Mesothelial cell of epicardium (in vitro differentiated cells): ENCODE results near the gene ISY1. TPM values are rescaled to one million over a fixed set of nuclear protein-coding genes. Genes with fewer than 3 reads are reported as not detected.
A peak's percentile ranks its signal among the peaks of the same experiment; 100 is the strongest.
"Not testable (repeated sequence)": the region's sequence is repeated elsewhere in the genome, so short reads cannot be mapped to it uniquely, and the experiment has no call there.

Experiments used
- DNase-seq, 2 experiments: peaks; one replicate each; pipeline ENCODE4 v3.0.0; 2021; ENCODE audit warnings: low spot score in 2 of 2; ENCODE audit not compliant: unreplicated experiment in 2 of 2
- H3K27ac Mint-ChIP-seq: 2 replicates; pipeline ENCODE4 v1.8.0; 2021; ENCODE audit warnings: mixed read lengths
- H3K27me3 Mint-ChIP-seq: 2 replicates; pipeline ENCODE4 v1.8.0; 2021; ENCODE audit warnings: low read depth, mixed read lengths
- H3K36me3 Mint-ChIP-seq: 2 replicates; pipeline ENCODE4 v1.8.0; 2021; ENCODE audit warnings: mixed read lengths
- H3K4me1 Mint-ChIP-seq: 2 replicates; pipeline ENCODE4 v1.8.0; 2021; ENCODE audit warnings: mixed read lengths
- H3K4me3 Mint-ChIP-seq: 2 replicates; pipeline ENCODE4 v1.8.0; 2021; ENCODE audit warnings: mild to moderate bottlenecking, moderate library complexity, mixed read lengths
- H3K9me3 Mint-ChIP-seq: 2 replicates; pipeline ENCODE4 v1.8.0; 2021; ENCODE audit warnings: mixed read lengths
- CTCF ChIP-seq: fragments of 200-600 bp; sonication (generic); IDR thresholded peaks from one replicate; pipeline ENCODE4 v1.5.0; 2021; ENCODE audit warnings: antibody characterized with exemption; ENCODE audit not compliant: unreplicated experiment
- total RNA-seq: library from RNA; stranded (reverse); gene quantifications from 3 replicates; pipeline ENCODE4 v1.2.1, GENCODE V29; 2021

ISY1 gene
- total RNA-seq, 1 donor from 2014 or later, result 40.3 TPM

DNA sequence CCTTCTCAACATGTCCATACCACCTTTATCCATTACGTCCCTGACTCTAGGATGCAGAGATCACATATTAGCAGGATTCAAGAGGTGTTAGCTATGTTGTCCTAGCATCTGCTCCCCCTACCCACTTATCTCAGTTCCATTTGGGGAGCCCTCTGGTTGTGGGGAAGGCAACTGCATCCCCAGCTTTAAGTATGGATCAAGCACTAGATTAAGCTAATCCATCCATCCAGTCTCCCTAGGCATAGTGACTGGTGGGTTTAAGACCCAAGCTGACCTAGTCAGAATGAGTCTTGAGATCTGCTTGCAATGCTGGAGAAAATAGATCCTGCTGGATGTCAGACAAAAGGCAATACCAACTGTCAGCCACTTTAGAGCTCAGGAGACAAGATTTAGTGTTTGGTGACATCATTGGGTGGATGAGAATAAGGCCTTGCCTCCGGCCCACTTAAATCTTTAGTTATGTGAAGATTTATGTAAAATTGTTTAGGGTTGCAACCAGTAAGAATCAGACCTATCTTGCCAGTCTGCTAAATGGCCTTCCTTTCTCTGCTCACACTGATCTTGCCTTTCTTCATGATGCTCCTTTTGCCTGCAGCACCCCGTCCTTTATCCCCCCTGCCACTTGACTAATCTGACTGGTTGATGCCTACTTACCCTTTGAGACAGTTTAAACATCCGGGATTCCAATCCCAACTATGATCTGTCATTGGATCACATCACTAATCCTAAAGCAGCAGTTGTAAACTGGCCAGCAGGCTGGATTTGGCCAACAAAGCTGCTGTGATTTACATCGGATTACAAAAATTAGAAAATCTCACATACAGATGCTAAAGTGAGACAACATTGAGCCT is 2.1 kb upstream of the ISY1 start:
- no peak overlapping the region for H3K27ac Mint-ChIP-seq
- peaks cover 27% of the 10 kb centered on the region for H3K4me1 Mint-ChIP-seq
- TF ChIP-seq CTCF, result no peak
- peak overlapping the region; percentile 85 for H3K4me3 Mint-ChIP-seq
- H3K27me3 Mint-ChIP-seq, result no peaks in the 10 kb centered on the region
- peaks cover 12% of the 10 kb centered on the region for H3K36me3 Mint-ChIP-seq
- H3K9me3 Mint-ChIP-seq, result no peaks in the 10 kb centered on the region
- no peak for DNase-seq

GRCh38 chr3:129161860-129162271 is 1.0 kb upstream of the ISY1 start:
- Mint-ChIP-seq H3K9me3 (no peaks in the 10 kb centered on the region), H3K4me1 (peaks cover 27% of the 10 kb centered on the region), H3K36me3 (peaks cover 7% of the 10 kb centered on the region), H3K4me3 (peak overlapping the region; percentile 85), H3K27ac (peak overlapping the region; percentile 100), H3K27me3 (no peaks in the 10 kb centered on the region)
- no peak for DNase-seq
- no peak for TF ChIP-seq CTCF

- no peaks in the 10 kb centered on the region for H3K4me1 Mint-ChIP-seq
- peaks cover 20% of the 10 kb centered on the region for H3K36me3 Mint-ChIP-seq
- H3K9me3 Mint-ChIP-seq, result no peaks in the 10 kb centered on the region
- H3K4me3 Mint-ChIP-seq, result no peak overlapping the region
- DNase-seq, result no peak
- H3K27me3 Mint-ChIP-seq, result no peaks in the 10 kb centered on the region
- no peak overlapping the region for H3K27ac Mint-ChIP-seq
- TF ChIP-seq CTCF, result no peak
These were observed 16.1 kb downstream of the ISY1 start for GRCh38 chr3:129144786-129145185.

DNA sequence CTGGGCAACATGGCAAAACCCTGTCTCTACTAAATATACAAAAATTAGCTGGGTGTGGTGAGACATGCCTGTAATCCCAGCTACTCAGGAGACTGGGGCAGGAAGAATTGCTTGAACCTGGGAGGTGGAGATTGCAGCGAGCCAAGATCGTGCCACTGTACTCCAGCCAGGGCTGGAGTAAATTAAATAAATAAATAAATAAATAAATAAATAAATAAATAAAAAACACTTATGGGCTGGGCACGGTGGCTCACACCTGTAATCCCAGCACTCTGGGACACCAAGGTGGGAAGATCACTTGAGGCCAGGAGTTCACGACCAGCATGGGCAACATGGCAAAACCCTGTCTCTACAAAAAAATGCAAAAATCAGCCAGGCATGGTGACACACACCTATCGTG is 19.9 kb downstream of the ISY1 start:
- not testable (repeated sequence) for H3K9me3 Mint-ChIP-seq, H3K27ac Mint-ChIP-seq, H3K4me1 Mint-ChIP-seq, H3K4me3 Mint-ChIP-seq, DNase-seq, H3K27me3 Mint-ChIP-seq
- peaks cover 13% of the 10 kb centered on the region for H3K36me3 Mint-ChIP-seq

DNA sequence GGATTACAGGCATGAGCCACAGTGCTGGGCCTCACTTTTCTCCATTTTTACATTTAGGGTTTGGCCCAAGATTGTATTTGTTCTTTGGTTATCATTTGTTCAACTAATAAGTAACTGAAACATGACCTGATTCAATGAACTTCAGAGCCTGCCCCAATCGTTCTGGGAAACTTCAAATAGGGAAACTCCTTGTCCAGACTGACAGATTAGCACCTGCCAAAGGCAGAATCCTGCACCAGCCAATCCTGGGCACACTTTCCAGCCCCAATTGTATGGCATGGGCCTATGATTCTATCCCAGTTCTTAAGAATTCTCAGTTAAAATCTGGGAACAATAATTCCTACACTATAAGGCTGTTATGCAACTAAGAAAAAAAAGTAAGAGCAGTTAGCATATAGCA is 21.0 kb downstream of the ISY1 start:
- TF ChIP-seq CTCF, result no peak
- Mint-ChIP-seq H3K4me1 (no peaks in the 10 kb centered on the region), H3K27me3 (no peaks in the 10 kb centered on the region), H3K27ac (no peak overlapping the region), H3K9me3 (no peaks in the 10 kb centered on the region), H3K36me3 (peaks cover 7% of the 10 kb centered on the region), H3K4me3 (no peak overlapping the region)
- DNase-seq, result no peak

GRCh38 chr3:129136275-129136674 is 24.6 kb downstream of the ISY1 start:
- H3K4me3 Mint-ChIP-seq, H3K27me3 Mint-ChIP-seq, DNase-seq, H3K27ac Mint-ChIP-seq, H3K4me1 Mint-ChIP-seq, H3K9me3 Mint-ChIP-seq: not testable (repeated sequence)
- H3K36me3 Mint-ChIP-seq, result peaks cover 28% of the 10 kb centered on the region
